Measurements from ENCODE around the gene PRRT1. TPM values are rescaled to one million over a fixed set of nuclear protein-coding genes. Genes with fewer than 3 reads are reported as not detected.
A peak's percentile ranks its signal among the peaks of the same experiment; 100 is the strongest.

Gene PRRT1
- polyA plus RNA-seq, 2 of the 4 experiments (the other 2 are of a cell fraction) = 0.19 to 0.63 TPM

GRCh38 chr6:32166411-32167061 is 14.8 kb upstream of the PRRT1 start:
- DNase-seq (ENCODE audit: low read depth in 1 of 2, low spot score in 1 of 2) (no peak), FAIRE-seq (no peak), ATAC-seq (0 out of 6 replicates have a peak, but pooled peaks of 1 of the 2 experiments have one; percentile 32)
- TF ChIP-seq USF2 (IDR thresholded peaks at IDR 0.05) = no peak
- no peak for TF ChIP-seq SMC3 (IDR thresholded peaks at IDR 0.05)
- no peak for TF ChIP-seq CBX2 (IDR thresholded peaks at IDR 0.05; ENCODE audit: borderline replicate concordance, low read depth)
- no peak for TF ChIP-seq PHF8 (IDR thresholded peaks at IDR 0.05; ENCODE audit: borderline replicate concordance, low read depth)
- no peak for TF ChIP-seq TFCP2L1 (CRISPR knock-in tag; IDR thresholded peaks at IDR 0.05)
- no peak for TF ChIP-seq MAZ (IDR thresholded peaks at IDR 0.05; ENCODE audit: borderline replicate concordance, low read depth, low read length)
- TF ChIP-seq CHD2 (IDR thresholded peaks at IDR 0.05; ENCODE audit: low read length, partially characterized antibody) = no peak
- TF ChIP-seq ZSCAN20 (CRISPR knock-in tag; IDR thresholded peaks at IDR 0.05) = no peak
- TF ChIP-seq ATOH8 (CRISPR knock-in tag; IDR thresholded peaks at IDR 0.05; ENCODE audit: low read depth) = no peak
- no peak for TF ChIP-seq HDAC2 (IDR thresholded peaks at IDR 0.05)
- TF ChIP-seq EP300 (IDR thresholded peaks at IDR 0.05) = no peak
- TF ChIP-seq CBX8 (IDR thresholded peaks at IDR 0.05) = no peak
- TF ChIP-seq RAD21 (conservative IDR thresholded peaks at IDR 0.05 in 1 of 2, IDR thresholded peaks at IDR 0.05 in 1 of 2) = no peak
- no peak for TF ChIP-seq CTCF (IDR thresholded peaks at IDR 0.05)
- TF ChIP-seq ELK1 (IDR thresholded peaks at IDR 0.05; ENCODE audit: low read depth, low read length) = no peak
- no peak for TF ChIP-seq NPAS2 (CRISPR knock-in tag; IDR thresholded peaks at IDR 0.05; ENCODE audit: borderline replicate concordance)
- TF ChIP-seq NR3C1 (IDR thresholded peaks at IDR 0.05) = no peak
- TF ChIP-seq FOSB (CRISPR knock-in tag; IDR thresholded peaks at IDR 0.05) = no peak
- Histone ChIP-seq H3K4me2 (no peak overlapping the region), H3K4me3 (no peak overlapping the region), H3K4me1 (no peaks in the 10 kb centered on the region), H3K27ac (no peak overlapping the region), H3K9me3 (no peaks in the 10 kb centered on the region)
- WGBS (ENCODE audit: missing lambda C conversion rate) = 96% methylated on average over 21 of the region's 30 CpGs
- ChIA-PET CTCF (interaction anchor here (0.6 kb wide), 1 partner anchor 78 kb away, joined by 3 read pairs; no protein-coding TSS in a partner anchor), POLR2A (interaction anchor here (0.9 to 1.3 kb wide), 2 partner anchors 11 to 38 kb away, joined by 3 read pairs; partner anchors contain the start of gene ATF6B)

GRCh38 chr6:32164295-32164694 is 12.6 kb upstream of the PRRT1 start, which contains the start of gene EGFL8:
TSS of gene EGFL8 (plus strand) at chr6:32164595. CDS start at chr6:32166166, 1,571 bp downstream.
- Histone ChIP-seq H3K27ac (no peak within 1 kb of the TSS), H3K9me3 (no peaks in the 10 kb centered on the region), H3K4me3 (no peak within 1 kb of the TSS), H3K4me2 (no peak within 1 kb of the TSS), H3K4me1 (no peaks in the 10 kb centered on the region)
- ChIA-PET POLR2A (no interaction called here), CTCF (interaction anchor here (0.9 to 1.3 kb wide), 6 partner anchors 8 to 45 kb away, joined by 3 to 5 read pairs (median 3); no protein-coding TSS in a partner anchor)
- DNase-seq (ENCODE audit: low read depth in 1 of 2, low spot score in 1 of 2) (no peak), ATAC-seq (no peak), FAIRE-seq (no peak)
- TF ChIP-seq PBX3 (IDR thresholded peaks at IDR 0.05) (no peak), TP53 (CRISPR knock-in tag; IDR thresholded peaks at IDR 0.05) (no peak), CEBPB (IDR thresholded peaks at IDR 0.05) (no peak), HOXB13 (CRISPR knock-in tag; IDR thresholded peaks at IDR 0.05; ENCODE audit: low read depth) (no peak), NFE2L2 (conservative IDR thresholded peaks at IDR 0.05; ENCODE audit: low read length) (no peak), CHD4 (IDR thresholded peaks at IDR 0.05; ENCODE audit: borderline replicate concordance) (no peak), CHD2 (IDR thresholded peaks at IDR 0.05; ENCODE audit: low read length, partially characterized antibody) (no peak)
